ENCODE measurements around the gene SPATA2.

The SPATA2 gene

GRCh38 chr20:49854190-49854875 is 61.0 kb downstream of the SPATA2 start:
- no peak for DNase-seq

DNA sequence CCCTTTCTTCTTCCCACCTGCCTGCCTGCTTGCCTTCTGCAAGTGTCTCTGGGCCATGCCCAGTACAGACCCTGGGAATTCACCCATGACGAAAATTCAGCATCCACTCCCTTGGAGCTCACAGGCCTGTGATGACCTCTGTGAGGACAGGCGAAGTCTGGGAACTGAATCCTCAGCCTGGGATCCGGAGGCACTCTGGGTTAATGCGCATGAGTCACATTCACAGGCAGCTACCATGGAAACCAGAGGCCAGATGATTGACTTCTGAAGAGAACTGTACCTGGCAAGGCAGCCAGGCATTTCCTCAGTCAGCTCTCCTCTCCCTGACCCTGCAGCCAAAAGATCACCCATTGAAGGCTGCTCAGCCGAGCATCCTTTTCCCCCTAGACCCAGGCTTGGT is 61.7 kb downstream of the SPATA2 start:
- DNase-seq: no peak

All from T-helper 9 cell (primary cell).